SH-SY5Y (cell line): ENCODE data around the gene PEX11A.
A peak's percentile ranks its signal among the peaks of the same experiment; 100 is the strongest.

Source experiments
- GATA2 ChIP-seq: IDR thresholded peaks from 2 replicates; pipeline ENCODE4 v1.6.1; 2011; ENCODE audit warnings: mild to moderate bottlenecking, low read depth, low read length
- GATA3 ChIP-seq: IDR thresholded peaks from 2 replicates; pipeline ENCODE4 v1.6.1; 2011; ENCODE audit warnings: low read depth, mild to moderate bottlenecking, low read length, moderate library complexity

Gene PEX11A

GRCh38 chr15:89681146-89681545 is 9.4 kb downstream of the PEX11A start:
- TF ChIP-seq GATA3 (no peak), GATA2 (no peak)

- TF ChIP-seq GATA2, result no peak
- no peak for TF ChIP-seq GATA3
These were observed 10.2 kb downstream of the PEX11A start for GRCh38 chr15:89680282-89680873.

- TF ChIP-seq GATA2 (no peak), GATA3 (no peak)
These were observed 11.3 kb downstream of the PEX11A start, which contains the start of gene PLIN1 for GRCh38 chr15:89679212-89679611. Gene PLIN1, minus strand, starts transcription at chr15:89679367. Its CDS starts 1,878 bp downstream, at chr15:89677489.

GRCh38 chr15:89677381-89677780 is 13.2 kb downstream of the PEX11A start:
- TF ChIP-seq GATA2 (no peak), GATA3 (no peak)

- TF ChIP-seq GATA2, result peak; percentile 29; the same call in 1 of the 2 replicates
- no peak for TF ChIP-seq GATA3
These were observed 14.9 kb downstream of the PEX11A start for GRCh38 chr15:89675606-89676005.

- TF ChIP-seq GATA3, result no peak
- no peak for TF ChIP-seq GATA2
These were observed 16.0 kb downstream of the PEX11A start for GRCh38 chr15:89674526-89674925.

GRCh38 chr15:89673165-89673512 is 17.4 kb downstream of the PEX11A start:
- no peak for TF ChIP-seq GATA2
- TF ChIP-seq GATA3, result no peak

- TF ChIP-seq GATA2, result peak; percentile 91
- no peak for TF ChIP-seq GATA3
These were observed 18.1 kb downstream of the PEX11A start for GRCh38 chr15:89672221-89673164.

- TF ChIP-seq GATA3 (no peak), GATA2 (no peak)
These were observed 18.9 kb downstream of the PEX11A start for GRCh38 chr15:89671687-89672086.

GRCh38 chr15:89670971-89671560 is 19.5 kb downstream of the PEX11A start:
- no peak for TF ChIP-seq GATA2
- TF ChIP-seq GATA3, result no peak

- TF ChIP-seq GATA2 (no peak), GATA3 (no peak)
These were observed 20.6 kb downstream of the PEX11A start for GRCh38 chr15:89669941-89670340.

GRCh38 chr15:89669309-89669865 is 21.2 kb downstream of the PEX11A start:
- TF ChIP-seq GATA3 (no peak), GATA2 (no peak)

GRCh38 chr15:89668171-89668570 is 22.4 kb downstream of the PEX11A start:
- TF ChIP-seq GATA2, result no peak
- TF ChIP-seq GATA3, result no peak

GRCh38 chr15:89667706-89667960 is 22.9 kb downstream of the PEX11A start:
- TF ChIP-seq GATA2, result no peak
- TF ChIP-seq GATA3, result no peak

- TF ChIP-seq GATA3, result no peak
- TF ChIP-seq GATA2, result no peak
These were observed 23.5 kb downstream of the PEX11A start for GRCh38 chr15:89666858-89667705.
